T follicular helper cell (primary cell): ENCODE measurements around the gene LMX1B.
"Not testable (repeated sequence)": the region's sequence is repeated elsewhere in the genome, so short reads cannot be mapped to it uniquely, and the experiment has no call there.

Experiments used
- DNase-seq: peaks from one replicate; pipeline ENCODE4 v3.0.0-alpha.2; 2020; ENCODE audit warnings: low read depth

Gene LMX1B

DNA sequence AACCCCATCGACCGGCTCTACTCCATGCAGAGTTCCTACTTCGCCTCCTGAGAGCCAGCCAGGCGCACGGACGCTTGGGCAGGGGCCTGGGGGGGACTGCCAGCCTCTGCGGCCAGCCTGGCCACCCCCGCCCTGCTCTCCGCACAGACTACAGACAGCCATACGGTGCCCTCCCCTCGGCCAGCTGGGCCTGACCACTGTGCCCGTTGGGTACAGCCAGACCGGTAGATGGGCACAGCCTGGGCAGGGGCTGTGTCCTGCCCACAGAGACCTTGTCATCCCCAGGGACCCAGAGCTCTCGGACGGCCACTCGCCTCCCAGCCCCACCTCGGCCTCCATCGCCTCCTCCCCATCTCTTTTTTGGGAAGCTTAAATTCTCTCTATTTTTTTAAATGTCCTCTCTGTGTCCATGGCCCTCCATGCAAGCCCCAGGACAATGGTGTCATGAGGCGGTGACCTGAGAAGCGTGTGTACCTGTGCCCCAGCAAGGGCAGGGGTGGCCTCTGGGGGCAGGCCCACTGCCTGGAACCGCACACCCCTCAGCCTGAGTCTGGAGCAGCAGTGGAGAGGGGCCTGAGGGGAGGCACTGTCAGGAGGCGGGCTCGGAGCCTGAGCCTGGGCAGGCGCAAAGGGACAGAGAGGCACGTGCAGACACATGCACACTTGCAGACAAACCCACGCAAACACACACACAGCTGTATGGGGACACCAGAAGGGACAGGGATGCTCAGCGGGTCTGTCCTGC, 82.8 kb downstream of the LMX1B start:
- no peak for DNase-seq

DNA sequence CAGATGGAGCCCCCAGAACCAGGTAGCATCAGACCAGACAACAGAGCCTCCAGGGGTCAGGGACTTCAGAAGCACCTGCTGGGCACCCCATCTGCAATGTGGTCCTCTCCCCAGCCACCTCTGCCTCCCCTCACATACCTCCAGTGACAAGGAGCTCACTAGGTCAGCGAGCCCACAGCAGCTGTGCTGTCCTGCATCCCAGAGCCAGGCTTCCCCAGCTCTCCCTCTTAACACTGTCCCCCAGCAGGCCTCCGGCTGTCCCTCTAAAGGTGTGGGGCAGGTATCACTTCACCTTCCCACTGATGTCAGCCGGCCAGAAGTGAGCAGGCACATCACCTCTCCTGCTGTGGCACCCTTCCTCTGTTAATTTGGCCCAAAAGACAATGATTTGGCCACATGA, 83.6 kb downstream of the LMX1B start:
- DNase-seq, result no peak

DNA sequence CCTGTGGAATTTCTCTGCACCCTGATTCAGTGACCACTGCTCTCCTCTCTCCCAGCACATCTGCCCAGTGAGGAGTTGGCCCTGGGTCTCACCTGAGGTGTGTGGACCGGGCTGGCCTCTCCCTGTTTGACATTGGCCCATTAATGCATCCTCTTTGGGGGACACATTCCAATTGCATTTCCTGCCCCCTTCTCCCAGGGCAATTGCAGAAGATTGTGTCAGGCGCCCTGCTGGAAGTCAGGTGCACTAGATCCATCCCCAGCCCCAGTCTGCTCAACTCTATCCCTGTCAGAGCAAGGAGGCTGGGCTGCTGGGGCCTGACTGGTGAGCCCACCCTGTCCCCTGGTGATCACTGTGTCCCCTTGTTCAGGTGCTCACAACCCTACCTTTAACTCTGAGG, 84.5 kb downstream of the LMX1B start:
- no peak for DNase-seq

DNA sequence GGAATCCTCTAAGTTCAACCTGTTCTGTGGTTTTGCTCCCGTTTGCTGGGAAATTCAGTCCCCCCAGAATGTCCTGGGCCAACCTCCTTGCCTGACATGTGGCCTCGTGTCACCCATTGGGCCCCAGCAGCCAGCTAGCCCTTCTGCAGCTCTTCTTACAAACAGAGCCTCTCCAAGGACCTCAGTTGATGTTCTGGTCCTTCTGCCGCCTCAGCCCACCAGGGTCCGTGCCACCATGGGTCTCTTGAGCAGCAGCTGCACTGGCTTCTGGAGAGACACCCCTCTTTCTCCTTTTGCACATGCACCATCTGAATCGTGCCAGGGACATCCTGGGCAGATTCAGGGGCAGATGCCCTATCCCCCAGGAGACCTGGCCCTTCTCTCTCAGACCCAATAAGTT, 85.0 kb downstream of the LMX1B start:
- DNase-seq, result no peak

DNA sequence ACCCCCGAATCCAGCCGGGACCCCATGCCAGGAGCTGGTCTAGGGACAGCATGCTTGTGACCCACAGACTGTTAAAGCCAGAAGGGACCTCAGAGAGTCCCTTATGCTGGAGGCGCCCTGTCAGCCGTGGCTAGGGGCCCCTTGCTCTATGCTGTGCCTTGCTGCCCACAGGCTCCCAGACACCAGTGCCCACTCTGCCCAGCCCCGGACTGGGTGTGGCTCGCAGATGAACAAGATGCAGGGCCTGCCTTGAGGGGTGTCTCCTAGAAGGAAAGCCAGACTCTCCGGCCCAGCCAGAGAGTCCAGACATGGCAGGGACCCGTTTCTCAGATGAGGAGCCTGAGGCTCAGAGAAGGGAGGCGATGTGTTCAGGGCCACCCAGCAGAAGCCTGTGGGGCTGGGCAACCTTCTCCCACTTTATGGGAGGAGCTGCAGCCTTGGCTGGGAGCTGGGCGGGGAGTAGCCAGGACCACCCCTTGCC, 85.7 kb downstream of the LMX1B start:
- no peak for DNase-seq

DNA sequence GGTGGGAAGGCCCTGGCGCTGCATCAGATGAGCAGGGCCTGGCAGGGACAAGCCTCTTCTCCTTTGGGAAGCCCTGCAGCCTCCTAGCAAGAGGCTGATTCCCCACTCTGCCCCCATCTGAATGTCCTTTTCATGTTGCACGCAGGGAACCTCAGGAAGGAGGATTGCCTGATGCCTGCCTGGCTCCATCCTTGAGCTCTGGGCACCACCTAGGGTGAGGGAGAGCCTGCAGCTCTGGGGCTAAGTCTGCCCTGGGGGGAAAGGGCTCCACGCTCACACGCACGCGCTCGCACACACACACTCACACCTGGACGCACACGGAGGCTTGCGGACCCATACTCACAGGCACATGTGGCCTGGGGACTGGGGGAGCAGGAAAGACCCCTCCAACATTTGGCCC, 86.6 kb downstream of the LMX1B start:
- DNase-seq, result no peak

DNA sequence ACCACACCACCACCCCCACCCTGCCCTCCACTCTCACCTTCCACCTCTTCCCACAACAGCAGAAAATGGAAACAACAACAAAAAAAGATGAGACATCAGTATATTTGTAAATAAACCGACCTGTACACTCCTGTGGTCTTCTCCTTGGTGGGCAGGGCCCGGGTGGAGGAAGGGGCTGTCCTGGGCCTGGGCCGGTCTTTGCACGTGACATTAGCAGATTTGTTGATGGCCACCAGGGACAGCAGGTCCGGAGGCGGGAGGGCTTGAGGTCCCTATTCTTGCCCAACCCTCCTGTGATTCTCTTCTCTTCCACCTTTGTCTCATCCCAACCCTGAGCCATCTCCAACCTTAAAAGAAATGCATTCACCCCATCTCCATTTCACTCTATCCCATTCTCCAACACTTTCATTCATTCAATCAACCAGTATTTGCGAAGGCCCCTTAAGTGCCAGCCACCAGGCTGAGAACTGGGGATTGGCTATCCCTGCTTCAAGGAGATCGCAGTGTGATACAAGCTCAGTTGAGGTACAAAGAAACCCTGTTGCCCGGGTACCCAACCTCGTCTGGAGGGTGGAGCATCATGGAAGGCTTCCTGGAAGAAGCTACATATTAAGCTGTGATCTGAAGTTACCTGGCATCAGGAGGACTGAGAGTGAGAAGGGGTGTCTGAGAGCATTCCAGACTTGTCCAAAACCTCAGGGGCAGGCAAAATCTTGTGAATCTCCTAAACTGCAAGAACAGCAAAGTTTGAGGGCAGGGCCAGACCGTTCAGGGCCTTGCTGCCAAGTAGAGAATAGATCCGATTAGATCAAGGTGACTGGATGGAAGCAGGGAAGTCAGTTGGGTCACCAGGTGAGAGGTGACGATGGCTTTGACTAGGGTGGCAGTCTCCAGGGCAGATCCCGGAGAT, 87.4 kb downstream of the LMX1B start:
- no peak for DNase-seq

DNA sequence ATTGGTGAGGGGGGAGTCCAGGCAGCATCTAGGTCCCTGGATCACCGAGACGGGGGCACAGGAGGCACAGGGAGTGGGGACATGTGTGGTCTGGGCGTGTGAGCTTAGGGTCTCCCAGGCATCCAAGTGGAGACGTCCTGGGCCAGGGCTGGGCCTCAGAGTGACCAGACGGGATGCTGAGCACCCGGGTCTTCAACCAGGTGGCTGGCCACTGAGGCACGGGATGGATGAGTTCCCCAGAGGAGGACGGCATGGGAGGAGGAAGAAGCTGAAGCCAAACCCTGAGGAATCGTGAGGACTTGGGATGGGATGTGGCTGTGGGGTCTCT, 88.0 kb downstream of the LMX1B start:
- no peak for DNase-seq

DNA sequence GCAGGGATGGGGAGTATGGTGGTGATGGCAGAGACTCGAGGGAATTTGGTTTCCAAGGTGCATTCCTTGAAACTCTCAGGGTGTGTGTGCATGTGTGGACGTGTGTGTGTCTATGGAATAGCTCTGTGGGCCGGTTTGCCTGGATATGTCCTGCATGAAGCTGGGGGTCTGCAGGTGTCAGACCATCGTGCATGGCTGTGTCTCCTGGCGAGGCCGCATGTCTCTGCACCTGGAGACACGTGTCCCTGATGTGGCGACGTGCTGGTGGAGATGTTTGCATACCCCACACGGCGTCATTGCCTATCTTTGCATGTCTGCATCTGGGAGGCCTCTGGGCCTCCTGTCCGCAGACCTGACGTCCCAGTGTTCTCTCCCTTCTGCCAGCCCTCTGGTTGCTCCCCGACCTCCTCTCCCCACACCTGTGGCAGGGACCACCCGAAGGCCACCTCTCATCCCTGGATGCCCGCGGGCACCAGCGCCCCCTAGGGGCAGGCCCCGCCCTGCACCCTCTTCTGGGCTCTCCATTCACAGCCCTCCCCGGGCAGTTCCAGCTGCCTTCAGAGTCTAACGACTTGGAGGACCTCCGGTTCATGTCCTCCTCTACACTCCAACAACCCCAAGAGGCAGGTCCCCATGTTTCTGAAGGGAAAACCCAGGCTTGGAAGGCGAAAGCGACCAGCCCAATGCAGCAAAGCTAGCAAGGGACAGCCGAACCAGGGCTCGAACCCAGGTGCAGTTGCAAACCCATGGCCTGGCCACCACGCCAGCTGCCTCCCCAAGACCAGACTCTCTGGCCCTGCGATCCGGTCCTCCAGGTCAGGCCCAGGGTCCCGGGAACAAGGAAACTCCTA, 88.6 kb downstream of the LMX1B start:
- DNase-seq, result no peak

DNA sequence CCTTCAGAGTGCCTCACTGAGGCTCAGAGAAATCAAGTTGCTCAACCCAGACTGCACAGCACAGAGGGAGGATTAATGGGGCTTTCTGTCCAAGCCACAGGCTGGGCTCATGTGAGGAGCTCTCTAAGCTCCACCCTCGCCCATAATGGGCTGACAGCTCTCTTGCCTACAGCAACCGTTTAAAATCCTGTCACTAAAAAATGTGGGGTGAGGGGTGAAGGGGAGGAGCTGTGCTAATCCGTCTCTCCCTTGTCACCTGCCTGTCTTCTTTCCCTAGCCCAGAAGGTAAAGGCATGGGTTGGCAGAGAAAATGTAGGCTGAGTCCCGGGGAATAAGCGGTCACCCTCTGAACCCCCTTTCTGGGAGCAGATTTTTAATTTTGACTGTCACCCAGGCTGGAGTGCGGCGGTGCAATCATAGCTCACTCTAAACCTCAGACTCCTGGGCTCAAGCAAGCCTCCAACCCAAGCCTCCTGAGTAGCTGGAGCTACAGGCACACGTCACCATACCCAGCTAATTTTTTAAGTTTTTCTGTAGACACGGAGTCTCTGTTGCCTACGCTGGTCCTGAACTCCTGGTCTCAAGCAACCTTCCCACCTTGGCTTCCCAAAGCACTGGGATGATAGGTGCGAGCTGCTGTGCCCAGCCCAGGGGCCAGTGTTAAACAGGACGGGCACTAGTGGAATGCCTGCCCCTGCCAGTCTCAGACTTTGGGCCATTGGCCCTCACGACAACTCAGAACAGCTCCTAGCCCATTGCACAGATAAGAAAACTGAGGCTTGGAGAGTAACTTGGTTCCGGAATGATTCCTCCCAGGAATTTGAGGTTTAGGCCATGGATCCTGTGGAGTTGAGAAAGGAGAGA, 89.5 kb downstream of the LMX1B start:
- no peak for DNase-seq

DNA sequence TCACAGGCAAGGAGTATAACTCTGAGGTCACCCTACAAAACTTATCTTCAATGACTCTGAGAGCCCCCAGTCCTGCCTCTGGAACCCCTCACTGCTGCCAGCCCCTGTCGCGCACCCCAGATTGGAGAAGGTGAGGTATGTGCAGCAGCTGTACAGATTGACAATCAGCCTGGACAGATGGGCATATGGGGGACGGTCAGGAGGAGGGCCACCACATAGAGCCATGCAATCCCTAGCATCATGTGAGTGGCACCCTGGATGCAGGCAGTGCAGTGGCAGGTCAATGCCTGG, 90.1 kb downstream of the LMX1B start:
- no peak for DNase-seq

DNA sequence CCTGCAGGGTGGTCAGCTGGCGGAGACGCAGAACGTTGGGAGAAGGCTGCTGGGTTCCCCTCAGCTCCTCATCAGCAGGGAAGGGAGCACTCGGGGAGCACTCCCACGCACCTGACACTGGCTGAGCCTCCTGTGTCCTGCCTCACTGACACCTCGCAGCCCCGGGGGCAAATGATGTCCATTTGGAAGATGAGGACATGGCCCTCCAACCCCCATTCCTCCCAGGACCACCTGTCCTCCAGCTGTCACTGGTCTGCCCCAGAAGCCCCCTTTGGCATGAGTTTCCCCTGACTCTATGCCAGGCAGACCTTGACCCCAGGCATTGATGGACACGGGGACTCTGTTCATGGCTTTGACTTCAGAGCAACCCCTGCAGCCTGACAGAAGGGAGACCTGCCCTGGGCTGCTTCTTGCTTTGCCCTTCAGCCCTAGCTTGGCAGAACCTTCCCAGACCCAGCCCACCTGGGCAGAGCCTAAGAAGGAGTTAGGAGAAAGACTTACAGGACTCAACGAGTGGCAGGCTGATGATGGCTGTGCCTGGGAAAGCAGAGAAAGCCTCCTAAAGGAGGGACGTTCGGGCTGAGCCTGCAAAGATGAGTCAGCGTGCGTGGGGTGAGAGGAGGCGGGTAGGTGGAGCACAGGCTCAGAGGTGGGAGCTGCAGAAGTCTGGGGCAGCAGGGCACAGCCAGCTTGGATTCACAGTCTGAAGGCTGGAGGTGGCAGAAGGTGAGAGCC, 90.6 kb downstream of the LMX1B start:
- DNase-seq, result no peak

DNA sequence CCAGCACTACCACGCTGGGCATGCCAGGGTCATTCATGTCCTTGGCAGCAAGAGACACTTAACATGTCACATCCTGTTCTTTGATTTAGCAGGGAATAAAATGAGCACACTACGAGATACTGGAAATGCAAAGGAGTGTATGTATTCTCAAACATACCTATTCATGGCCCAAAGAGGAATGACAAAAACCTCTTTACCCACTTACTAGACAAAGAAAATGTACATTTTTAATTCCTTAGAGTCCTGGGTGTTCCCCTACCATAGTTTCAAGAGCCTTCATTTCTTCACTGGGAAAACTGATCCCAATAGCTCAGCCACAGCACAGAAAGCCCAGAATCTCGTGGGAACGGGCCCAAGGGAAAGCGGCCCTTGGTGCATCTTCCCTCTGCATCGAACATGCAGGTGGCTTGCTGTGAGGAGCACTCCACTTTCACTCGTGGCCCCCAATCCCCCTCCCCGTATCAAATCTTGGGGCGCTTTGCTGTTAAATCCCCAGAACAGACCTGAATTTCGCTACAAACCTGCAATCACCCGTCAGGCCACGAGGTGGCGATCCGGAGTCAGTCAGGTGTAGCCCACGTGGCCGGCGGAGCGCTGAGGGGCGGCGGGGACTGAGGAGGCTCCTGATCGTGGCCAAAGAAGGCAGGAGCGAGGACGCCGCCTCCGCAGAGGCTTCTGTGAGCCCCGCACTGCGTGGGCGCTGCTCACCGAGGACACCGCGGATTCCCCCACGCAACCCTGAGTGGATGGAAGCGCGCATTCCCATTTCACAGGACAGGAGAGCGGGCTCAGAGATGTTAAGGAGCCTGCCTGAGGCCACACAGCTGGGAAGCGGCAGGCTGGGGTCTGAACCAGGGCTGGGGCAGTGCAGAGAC, 91.4 kb downstream of the LMX1B start:
- peak; percentile 76 for DNase-seq

DNA sequence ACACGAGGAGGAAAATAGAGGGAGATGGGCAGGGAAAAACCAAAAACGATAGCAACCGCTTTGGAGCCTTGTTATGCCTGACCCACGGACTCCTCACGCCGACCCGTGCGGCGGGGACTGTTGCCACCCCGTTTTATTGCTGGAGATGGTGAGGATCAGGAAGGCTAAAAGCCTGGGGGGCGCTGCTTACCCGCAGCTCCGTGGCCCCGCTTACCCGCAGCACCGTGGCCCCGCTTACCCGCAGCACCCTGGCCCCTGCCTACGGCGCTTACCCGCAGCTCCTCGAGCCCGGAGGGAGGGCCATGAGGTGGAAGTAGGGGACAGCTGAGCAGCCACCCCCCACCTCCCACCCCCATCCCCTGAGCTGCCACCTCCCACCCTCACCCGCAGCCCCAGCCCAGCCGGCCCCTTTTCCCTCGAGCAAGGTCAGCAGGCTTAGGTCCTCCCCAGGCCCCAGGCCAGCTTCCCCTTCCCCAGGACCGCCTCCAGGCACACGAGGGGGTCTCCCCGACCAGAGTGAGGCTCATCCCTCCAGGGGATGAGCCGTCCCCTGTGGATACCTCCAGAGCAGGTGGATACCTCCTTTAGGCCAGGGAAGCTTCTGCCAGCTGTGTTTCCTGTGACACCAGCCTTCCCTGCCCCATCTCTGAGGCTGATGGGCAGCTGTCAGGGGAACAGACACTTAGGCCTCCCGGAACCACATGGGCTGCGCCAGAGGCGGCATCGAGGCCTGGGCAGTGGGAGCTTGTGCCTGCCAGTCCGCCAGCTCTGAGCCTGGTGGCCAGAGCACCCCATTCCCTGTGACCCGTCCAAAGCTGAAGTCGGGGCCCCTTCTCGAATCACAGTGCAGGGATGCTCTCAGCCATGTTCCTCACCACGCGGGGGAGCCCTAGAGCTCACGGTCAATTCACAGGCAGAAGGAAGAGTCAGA, 92.3 kb downstream of the LMX1B start:
- peak; percentile 63 for DNase-seq

DNA sequence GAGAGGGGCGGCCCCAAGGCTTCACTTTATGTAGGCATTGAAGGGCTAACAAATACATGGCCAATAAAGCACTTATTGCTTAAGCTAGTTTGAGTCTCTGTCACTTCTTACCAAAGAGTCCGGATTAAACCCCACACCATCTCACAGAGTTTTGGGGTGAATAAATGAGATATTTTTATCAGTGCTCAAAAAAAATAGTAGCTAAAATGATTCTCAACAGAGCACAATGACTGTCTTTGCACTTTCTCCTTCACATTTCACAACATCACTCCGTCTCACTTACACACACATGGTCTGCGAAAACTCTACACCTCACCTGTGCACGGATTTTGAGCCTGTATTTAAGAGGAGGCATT, 92.9 kb downstream of the LMX1B start:
- DNase-seq, result no peak

DNA sequence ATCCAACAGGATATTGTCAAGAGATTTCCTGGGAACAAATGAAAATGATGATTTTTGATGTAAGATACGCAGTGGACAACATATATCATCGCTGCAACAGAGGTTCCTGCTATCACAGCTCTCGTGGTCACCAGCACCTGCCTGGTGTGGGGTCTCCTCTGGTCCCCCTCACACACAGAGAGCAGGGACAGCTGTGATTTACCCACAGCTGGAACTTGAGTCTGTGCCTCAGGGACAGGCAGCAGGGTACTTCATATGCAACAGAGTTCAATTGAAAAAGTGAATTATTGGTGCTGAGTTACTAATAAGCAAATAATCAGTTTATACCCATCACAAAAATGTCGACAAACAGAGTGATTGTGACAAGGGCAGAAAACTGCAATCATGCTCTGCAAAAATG, 93.4 kb downstream of the LMX1B start:
- DNase-seq, result no peak

DNA sequence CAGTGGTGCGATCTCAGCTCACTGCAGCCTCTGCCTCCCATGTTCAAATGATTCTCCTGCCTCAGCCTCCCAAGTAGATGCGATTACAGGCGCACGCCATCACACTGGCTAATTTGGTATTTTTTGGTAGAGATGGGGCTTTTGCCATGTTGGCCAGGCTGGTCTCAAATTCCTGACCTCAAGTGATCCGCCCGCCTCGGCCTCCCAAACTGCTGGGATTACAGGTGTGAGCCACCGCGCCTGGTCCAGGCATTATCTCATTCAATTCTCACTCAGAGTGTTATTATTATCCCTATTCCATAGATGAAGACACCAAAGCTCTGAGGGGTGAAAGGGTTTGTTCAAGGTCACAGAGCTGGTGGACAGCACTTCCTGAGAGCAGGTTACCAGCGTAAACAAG, 94.0 kb downstream of the LMX1B start:
- DNase-seq, result not testable (repeated sequence)

DNA sequence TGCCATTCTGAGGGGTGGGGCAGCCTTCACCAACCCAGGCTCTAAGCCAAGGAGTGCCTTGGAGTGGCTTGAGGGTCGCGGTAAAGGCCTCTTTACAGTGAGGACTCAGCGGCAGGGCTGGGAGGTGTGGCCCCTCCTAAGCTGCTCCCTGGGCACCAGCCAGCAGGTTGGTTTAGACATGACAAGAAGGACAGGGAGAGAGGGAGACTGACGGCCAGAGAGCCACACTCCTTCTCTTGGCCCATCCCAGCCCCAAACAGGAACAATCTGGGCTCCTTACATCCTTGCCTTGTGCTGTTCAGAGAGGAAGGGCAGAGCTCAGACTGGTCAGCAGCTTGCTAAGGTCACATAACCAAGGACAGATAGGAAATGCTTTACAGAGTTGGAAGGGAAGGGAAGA, 94.5 kb downstream of the LMX1B start:
- no peak for DNase-seq

DNA sequence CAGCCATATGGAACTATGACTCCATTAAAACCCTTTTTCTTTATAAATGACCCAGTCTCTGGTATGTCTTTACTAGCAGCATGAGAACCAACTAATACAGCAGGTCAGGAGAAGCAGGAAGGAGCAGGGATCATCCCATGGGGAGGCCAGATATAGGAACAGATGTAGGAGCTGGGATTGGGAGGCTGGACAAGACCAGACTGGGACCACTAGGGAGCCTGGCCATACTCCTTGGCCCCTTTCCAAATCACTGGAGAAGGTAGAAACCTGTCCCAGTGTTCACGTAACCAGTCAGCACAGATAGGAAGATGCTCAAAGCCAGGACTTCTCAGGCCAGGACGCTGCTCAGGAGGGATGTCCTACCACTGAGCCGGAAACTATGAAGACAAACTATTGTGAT, 95.5 kb downstream of the LMX1B start:
- no peak for DNase-seq
